Islet precursor cell (in vitro differentiated cells): Measurements from ENCODE around the gene LAMB4.

Experiments used
- DNase-seq: peaks from one replicate; pipeline ENCODE4 v3.0.0-alpha.2; 2018

The LAMB4 gene

GRCh38 chr7:108130261-108130660 lies at the start of gene LAMB4:
LAMB4 (minus strand) TSS chr7:108130361; CDS start chr7:108123164, 7,197 bp downstream.
- no peak for DNase-seq

- DNase-seq: no peak
Observed at GRCh38 chr7:108178398-108178797, 48.2 kb upstream of the LAMB4 start.

GRCh38 chr7:108171164-108171563 lies 41.0 kb upstream of the LAMB4 start:
- DNase-seq: no peak

- DNase-seq: no peak
Observed at GRCh38 chr7:108170251-108170650, 40.1 kb upstream of the LAMB4 start.

- DNase-seq: no peak
Observed at GRCh38 chr7:108167460-108167859, 37.3 kb upstream of the LAMB4 start.

GRCh38 chr7:108166687-108167086 lies 36.5 kb upstream of the LAMB4 start:
- DNase-seq: no peak

GRCh38 chr7:108165723-108166122 lies 35.6 kb upstream of the LAMB4 start:
- DNase-seq: no peak

GRCh38 chr7:108164946-108165345 lies 34.8 kb upstream of the LAMB4 start:
- no peak for DNase-seq

GRCh38 chr7:108164342-108164741 lies 34.2 kb upstream of the LAMB4 start:
- no peak for DNase-seq

GRCh38 chr7:108158776-108159175 lies 28.6 kb upstream of the LAMB4 start:
- no peak for DNase-seq

GRCh38 chr7:108157606-108158335 lies 27.6 kb upstream of the LAMB4 start:
- DNase-seq: no peak

- DNase-seq: no peak
Observed at GRCh38 chr7:108156897-108157605, 26.9 kb upstream of the LAMB4 start.

GRCh38 chr7:108152198-108152597 lies 22.0 kb upstream of the LAMB4 start:
- DNase-seq: no peak

- DNase-seq: no peak
Observed at GRCh38 chr7:108149908-108150307, 19.7 kb upstream of the LAMB4 start.

- no peak for DNase-seq
Observed at GRCh38 chr7:108149119-108149518, 19.0 kb upstream of the LAMB4 start.

GRCh38 chr7:108147031-108147563 lies 16.9 kb upstream of the LAMB4 start:
- DNase-seq: no peak

GRCh38 chr7:108146070-108146842 lies 16.1 kb upstream of the LAMB4 start:
- DNase-seq: peak; percentile 84

GRCh38 chr7:108145401-108145800 lies 15.2 kb upstream of the LAMB4 start:
- DNase-seq: no peak

GRCh38 chr7:108144931-108145330 lies 14.8 kb upstream of the LAMB4 start:
- DNase-seq: no peak

- no peak for DNase-seq
Observed at GRCh38 chr7:108143658-108144420, 13.7 kb upstream of the LAMB4 start.

GRCh38 chr7:108142675-108143259 lies 12.6 kb upstream of the LAMB4 start:
- no peak for DNase-seq

- DNase-seq: no peak
Observed at GRCh38 chr7:108142180-108142579, 12.0 kb upstream of the LAMB4 start.
